GM18511 (cell line): ENCODE measurements around the gene HRK.
A peak's percentile ranks its signal among the peaks of the same experiment; 100 is the strongest.

Source experiments
- ATAC-seq: cut with Tn5 transposase; IDR thresholded peaks from one replicate; pipeline ENCODE4 v1.9.1; 2021; ENCODE audit warnings: mild to moderate bottlenecking, moderate library complexity; ENCODE audit not compliant: unreplicated experiment

The HRK gene

DNA sequence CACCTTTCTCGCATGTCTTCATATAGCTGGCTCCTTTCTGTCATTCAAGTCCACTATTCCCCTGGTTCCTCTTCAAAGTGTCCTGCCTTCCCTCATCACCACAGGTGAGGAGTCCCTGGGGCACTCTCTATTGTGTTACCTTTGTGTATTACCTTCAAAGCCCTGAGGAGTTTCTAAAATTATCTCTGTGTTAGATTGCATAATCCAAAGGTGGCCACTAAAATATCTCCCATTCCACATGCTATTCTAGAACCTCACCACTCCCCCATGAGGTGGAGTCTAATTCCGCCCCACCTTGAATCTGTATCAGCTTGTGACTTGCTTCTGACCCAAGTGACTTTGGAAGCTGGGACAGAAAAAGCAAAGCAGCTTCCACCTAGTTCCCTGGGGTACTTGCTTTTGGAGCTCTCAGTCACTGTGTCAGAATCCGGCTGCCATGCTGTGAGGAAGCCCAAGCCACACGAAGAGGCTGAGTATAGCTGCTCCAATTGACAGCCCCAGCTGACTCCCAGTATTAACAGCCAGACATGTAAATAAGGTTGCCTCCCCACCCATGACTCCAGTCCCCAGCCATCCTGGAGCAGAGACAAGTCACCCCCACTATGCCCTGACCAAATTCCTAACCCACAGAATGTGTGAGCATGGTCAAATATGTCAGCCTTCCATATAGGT lies 6.8 kb downstream of the HRK start:
- no peak for ATAC-seq

DNA sequence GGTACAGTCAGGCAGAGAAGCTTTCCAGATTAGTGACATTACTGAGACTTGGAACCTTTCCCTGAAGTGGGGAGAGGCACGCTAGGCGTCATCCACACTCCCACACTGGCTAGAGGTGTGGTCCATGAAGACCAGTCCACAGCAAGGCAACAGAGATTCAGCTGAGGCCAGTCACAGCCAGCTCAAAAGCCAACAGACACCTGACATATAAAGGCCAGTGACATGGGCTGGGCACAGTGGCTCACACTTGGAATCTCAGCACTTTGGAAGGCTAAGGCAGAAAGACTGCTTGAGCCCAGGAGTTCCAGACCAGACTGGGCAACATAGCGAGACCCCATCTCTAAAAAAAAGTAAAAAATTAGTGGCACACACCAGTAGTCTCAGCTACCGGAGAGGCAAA lies 10.9 kb downstream of the HRK start:
- ATAC-seq: no peak

DNA sequence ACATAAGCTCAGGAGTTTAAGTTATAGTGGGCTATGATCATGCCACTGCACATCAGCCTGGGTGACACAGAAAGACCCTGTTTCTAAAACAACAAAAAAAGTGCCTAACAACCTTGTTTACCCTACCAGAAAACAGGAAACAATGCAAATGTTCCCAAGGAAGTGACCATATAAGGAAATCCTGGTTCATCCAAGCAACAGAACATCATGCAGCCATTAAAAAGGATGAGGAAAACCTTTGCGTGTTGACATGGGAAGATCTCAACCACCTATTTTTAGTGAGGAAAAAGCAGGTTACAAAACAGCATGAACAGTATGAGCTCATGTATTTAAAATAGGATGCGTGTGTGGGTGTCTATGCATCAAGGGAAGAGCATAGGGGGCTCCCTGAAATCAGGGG lies 13.7 kb downstream of the HRK start:
- no peak for ATAC-seq

DNA sequence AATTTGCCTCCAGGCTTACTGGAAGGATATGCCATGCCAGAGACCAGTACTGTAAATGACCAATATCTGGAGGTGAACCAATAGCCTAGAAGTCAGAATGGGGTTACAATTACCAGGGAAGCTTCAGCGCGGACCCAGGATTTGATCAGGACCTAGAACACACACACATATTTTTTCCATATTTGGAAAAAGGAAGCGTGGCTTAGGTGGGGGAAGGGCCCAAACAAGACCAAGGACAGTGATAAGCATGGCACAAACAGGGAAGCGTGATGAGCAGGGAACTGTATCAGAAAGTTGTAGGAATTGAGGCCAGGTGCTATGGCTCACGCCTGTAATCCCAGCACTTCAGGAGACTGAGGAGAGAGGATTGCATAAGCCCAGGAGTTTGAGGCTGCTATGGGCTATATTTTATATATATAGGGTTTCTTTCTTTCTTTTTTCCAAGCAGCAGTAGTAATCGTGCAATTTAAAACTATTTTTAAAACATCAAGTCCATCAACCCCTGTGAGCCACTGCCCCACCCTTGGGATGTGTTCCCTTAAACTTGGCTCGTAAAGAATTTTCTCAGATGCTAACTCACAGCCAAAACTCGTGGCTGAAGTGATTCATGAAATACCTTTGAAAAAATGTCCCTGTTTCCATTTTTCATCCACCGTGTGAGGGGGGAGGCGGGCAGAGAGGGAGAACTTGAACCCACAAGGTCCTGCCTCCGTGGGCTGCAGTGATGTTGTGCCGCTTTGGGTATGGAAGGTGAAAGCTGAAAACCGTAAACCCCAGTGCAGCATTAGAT lies 16.7 kb downstream of the HRK start:
- no peak for ATAC-seq

DNA sequence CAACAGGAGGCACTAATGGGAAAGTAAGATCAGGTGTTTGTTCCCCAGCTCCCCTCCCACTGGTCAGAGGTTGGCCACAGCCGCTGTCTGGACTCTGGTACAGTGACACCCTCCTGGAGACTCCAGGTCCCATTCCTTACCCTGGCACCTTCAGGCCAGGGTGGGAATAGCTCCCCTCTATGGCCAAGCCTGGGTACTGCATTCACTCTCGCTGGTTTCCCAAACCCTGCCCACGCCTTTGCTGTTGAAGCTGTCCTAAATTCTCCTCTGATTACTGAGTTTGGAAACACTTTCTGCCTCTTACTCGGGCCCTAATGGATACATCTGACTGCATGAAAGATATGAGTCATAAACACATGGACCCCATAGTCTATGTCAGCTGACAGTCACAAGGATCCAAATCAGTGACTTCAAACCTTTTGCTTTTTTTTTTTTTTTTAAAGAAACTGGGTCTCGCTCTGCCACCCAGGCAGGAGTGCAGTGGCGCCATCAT lies 17.9 kb downstream of the HRK start:
- no peak for ATAC-seq

DNA sequence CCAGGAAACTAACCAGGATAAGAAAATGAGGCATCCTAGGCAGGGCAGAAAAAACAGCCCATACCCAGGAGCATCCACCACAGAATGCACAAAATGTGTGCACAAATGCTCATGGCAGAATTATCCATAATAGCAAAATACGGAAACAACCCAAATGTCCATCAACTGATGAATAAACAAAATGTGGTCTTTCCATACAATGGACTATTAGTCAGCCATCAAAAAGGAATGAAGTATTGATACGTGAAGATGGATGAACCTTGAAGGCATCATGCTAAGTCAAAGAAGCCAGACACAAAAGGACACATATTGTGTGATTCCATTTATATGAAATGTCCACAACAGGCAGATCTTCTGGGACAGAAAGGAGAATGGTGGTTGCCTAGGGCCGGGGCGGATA lies 19.1 kb downstream of the HRK start:
- ATAC-seq: no peak

DNA sequence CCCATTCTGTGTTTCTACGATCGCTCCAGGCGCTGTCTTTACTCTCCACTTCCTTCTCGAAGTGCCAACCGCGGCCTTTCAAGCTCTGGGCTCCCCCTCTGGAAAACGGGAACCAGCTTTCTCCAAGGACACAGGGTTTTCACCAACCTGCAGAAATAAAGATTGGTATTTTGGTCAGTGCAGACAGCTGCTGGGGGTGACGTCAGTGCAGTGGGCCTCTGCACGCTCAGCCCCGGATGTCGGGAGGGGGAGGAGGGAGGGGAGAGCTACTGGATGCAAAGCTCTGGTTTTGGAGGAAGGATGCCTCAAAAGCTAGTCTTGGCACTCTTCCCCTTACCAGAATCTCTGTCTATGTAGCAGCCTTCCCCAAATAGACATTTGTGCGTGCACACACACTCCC lies 19.9 kb downstream of the HRK start:
- ATAC-seq: peak; percentile 83

DNA sequence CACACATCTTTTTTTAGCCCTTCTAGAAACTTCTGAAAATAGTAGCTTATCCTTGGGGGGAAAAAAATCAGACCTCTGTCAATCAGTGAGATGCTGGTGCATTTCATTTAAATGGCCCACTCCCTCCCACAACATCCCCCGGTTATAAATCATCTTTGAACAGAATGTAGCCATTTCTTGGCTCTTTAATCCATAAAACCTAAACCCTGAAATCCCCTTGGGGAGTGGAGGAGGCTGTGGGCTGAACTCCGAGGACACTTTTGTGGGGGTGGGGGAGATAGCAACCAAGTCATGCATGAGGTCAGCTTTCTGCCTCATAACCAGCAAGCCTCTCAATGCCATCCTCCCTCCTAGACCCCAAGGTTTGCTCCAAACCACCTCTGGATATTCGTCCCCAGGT lies 21.0 kb downstream of the HRK start:
- ATAC-seq: no peak

DNA sequence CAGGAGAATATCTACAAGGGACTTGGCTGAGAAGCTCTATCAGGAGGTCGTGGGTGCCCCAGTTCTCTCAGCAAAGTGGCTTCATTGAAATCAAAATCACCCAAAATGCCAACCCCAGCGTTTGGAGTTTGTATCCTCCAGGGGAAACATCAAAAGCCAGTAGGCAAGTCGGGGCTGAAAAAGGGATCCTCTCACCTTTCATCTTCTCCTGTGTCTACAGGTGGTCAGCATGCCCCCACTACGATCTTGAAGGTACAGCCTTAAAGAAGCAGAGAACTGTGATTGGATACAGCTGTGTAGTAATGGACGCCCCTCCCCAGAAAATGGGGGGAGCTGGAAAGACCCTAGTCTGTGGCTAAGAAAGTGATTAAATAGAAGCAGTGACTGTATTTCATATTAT lies 22.2 kb downstream of the HRK start:
- no peak for ATAC-seq

DNA sequence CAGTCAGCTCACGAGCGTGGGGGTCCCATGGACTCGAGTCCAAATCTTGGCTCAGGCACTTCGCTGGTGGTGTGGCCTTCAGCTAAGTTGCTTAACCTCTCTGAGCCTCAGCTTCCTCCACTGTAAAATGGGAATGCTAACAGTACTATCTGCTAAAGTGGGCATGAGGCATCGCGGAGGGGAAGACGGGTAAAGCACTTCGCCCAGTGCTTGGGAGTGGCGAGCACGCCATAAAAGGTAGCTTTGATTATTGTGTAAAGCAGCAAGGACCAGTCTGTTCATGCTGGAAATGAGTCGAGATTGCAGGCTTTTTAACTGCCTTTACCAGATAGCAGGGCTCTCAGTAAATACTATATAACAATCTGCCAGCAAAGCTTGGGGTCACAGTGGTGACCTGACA lies 24.5 kb downstream of the HRK start:
- ATAC-seq: no peak

DNA sequence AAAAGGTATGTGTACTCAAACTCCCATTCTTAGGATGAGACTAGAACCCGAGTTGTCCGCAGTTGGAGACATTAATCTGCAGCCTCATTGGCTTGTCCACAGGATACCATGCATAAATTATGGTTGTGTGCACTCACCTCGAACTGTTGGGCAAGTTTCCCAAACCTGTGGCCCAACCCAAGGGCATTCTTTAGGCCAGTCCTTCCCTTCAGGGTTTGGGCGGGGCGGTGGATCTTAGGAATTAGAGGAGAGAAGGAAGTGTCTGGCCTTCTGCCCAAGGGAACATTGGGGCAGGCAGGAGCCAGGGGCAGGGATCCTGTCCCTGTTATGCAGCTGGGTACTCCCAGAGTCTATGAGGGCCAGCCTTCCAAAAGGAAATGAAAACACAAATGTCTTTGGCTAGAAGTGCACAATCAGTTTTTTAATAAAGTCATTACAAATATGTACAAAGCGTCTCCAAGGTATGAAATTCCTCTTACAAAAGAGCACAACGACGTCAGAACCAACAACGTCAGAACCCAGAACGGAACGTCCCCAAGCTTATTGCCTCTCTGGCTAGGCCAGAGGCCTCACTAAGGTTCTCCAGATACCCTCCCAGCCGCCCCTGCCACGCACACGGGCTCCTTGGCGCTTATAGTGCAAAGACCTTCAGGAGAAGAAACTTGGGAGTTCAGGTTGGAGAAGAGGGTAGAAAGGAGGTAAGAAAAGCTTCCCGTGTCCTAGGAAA lies 25.3 kb downstream of the HRK start:
- ATAC-seq: no peak

DNA sequence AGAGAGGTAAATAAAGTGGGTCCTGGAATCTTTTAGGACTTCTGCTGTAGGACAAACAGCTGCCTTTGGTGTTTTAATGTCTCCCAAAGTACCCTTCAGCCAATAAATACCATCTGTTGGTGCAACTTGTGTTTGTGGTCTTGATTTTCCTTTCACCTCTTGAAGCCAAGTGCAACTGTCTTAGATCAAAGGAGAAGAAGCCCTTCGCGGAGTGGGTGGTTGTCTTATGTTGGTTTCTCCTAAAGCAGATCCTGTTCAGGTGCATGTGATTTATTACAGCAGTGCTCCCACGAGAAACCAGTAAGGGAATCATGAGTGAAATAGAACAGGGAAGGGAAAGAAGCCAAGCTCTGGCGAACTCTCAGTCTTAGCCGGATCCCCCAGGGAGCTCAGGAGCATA lies 27.7 kb downstream of the HRK start:
- no peak for ATAC-seq

DNA sequence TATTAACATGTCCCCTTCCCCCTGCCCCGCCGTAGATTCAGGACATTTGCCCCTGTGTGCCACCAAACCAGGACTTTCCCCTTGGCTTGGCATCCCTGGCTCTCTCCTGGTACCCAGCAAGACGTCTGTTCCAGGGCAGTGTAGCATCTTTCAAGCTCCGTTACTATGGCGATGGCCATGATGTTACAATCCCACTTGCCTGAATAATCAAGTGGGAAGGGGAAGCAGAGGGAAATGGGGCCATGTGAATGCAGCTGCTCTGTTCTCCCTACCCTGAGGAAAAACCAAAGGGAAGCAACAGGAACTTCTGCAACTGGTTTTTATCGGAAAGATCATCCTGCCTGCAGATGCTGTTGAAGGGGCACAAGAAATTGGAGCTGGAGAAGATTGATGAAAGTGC lies 28.9 kb downstream of the HRK start:
- no peak for ATAC-seq

DNA sequence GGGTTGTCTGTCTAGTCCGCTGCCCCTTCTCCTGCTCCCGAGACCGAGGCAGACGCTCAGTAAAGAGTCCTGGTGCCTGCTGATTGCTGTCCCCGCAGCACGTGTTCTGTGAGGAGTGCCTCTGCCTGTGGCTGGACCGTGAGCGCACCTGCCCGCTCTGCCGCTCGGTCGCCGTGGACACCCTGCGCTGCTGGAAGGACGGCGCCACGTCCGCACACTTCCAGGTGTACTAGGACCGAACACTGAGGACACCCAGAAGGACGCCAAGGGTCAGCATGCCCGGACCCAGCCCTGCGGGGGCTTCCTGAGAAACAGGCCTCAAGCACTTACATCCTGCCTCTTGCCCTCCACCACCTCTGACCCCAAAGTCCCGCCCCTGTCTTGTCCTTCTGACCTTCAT lies 32.0 kb downstream of the HRK start:
- no peak for ATAC-seq

DNA sequence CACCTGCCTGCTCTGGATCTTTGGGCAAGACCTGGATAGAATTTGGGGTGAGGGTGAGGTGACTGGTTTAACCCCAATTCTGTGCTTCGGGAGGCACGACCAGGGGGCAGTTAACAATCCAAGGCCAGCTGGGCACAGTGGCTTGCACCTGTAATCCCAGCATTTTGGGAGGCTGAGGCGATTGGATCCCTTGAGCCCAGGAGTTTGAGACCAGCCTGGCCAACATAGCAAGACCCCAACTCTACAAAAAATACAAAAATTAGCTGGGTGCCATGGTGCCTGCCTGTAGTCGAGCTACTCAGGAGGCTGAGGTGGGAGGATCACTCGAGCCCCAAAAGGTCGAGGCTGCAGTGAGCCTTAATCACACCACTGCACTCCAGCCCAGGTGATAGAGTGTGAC lies 38.2 kb downstream of the HRK start:
- no peak for ATAC-seq

DNA sequence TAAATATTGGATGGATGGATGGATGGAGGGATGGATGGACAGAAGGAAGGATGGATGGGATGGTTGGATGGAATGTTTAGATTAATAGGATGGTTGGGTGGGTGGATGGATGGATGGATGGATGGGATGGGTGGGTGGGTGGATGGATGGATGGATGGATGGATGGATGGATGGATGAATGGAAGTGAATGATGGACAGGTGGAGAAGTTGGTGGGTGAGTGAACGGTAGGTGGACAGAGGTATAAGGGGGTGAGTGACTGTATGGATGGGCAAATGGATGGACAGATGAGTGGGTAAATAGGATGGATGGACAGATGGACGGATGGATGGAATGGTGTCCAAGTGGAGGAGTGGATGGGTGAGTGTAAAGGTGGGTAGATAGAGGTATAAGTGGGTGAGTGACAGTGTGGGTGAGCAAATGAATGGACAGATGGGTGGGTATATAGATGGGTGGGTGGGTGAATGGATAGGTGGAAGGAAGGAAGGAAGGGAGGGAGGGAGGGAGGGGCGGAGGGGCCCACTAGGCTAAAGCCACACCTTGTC lies 41.9 kb downstream of the HRK start:
- no peak for ATAC-seq

DNA sequence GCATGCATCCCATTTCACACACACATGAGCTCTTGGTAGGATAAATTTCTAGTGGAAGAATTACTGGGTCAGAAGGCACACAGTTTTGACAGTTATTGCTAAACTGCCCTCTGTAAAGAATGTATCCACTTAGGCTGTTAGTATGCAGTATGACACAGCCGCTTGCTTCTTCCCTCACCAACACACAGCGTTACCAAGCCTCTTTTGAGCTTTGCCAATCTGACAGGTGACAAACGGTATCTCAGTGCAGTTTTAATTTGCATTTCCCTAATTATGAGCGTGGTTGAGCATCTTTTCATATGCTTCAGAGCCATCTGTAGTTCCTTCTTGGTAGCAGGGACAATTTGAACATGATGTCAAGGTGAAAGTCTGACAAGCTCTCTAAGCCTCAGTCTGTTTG lies 42.9 kb downstream of the HRK start:
- no peak for ATAC-seq

DNA sequence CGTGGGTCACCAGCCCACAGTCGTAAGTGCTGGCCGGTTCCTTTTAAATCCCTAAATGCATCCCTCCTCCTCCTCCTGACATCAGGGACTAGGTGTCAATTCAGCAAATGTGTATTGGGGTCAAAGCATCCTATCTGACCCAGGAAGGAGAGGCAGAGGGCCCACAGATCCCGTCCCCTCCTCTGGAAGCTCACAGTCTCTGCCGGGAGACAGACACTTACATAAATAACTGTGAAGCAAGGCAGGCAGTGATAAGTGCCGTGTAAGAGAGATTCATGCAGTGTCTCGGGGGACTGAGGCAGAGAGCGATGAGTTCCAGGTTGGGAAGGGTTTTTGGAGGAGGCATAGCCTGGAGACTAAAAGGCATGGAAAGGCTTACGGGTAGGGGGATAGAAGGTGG lies 44.1 kb downstream of the HRK start:
- ATAC-seq: no peak

DNA sequence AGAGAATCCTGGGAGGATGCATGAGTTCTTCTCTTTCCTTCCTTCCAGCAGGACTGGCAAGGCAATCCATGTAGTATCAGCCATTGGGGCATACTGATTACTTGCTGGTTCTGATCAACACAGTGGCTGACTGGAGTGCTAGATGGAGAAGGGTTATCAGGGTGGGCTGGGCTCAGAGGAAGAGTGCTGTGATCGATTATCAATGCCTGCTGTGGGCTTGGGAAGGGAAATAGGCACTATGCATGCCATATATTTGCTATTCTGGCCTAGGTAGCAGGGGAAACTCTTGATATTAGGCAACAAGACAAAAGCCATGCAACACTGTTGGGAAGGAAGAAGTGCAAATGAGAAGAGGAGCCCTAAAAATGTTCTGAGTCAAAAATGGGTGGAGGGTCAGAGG lies 45.8 kb downstream of the HRK start:
- no peak for ATAC-seq

DNA sequence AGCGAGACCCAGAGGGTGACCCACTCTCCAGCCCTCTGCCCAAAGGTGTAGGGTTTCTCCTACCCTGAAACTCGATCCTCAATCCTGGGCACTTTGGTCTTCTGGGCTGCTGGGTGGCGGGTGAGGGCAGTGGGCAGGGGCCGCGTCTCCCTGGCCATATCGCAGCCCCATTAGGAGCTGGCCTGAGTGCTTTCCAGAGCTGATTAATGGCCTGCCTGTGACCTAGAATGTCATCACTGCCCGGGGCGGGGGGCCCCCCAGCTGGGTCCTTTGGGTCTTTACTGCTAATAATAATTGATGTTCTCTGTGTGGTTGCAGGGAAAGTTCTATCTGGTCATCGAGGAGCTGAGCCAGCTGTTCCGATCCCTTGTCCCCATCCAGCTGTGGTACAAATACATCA lies 47.8 kb downstream of the HRK start:
- no peak for ATAC-seq

DNA sequence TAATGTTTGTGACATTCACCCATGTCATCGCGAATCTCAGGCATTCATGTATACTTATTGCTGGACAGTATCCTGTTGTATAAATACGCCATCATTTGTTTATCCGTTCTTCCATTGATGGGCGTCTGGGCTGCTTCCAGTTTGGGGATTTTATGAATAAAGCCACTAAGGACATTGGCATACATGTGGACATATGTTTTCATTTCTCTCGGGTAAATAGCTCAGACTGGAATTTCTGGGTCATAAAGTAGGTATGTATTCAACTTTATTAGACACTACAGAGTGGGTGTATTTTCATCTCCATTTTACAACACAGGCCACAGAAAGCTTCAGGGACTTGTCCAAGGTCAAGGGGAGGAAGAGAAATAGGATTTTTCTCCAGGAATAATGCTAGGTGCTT lies 48.9 kb downstream of the HRK start:
- ATAC-seq: no peak

DNA sequence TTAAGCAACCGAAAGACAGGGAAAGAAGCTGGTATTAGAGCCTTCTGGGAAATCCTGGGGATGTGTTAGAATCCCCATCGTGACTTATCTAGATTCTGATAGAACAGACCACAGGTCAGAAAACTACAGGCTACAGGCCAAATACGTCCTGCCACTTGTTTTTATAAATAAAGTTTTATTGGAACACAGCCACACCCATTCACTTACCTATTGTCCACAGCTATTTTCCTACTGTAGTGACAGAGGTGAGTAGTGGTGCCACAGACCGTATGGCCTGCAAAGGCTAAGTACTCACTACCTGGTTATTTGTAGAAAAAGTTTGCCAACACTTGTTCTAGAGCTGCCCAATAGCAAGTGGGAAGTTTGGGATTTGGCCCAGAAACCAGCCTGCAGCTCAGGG lies 53.8 kb downstream of the HRK start:
- no peak for ATAC-seq
